Activated T-helper 1 cell treated with anti-CD3 and anti-CD28 coated beads, Interleukin-12 subunit alpha, Interleukin-12 subunit beta, Interleukin-2, Interleukin-4 antibody, amounts not matched to agents 30 ng/mL and 10 ng/mL and 1 ng/mL, durations not matched to agents 14 hours and 24 hours and 36 hours (primary cell): ENCODE results near the gene ZP3. TPM values are rescaled to one million over a fixed set of nuclear protein-coding genes. Genes with fewer than 3 reads are reported as not detected.
"Not testable (repeated sequence)": the region's sequence is repeated elsewhere in the genome, so short reads cannot be mapped to it uniquely, and the experiment has no call there.

Source experiments
- DNase-seq: peaks from one replicate; pipeline ENCODE4 v3.0.0; 2021; ENCODE audit warnings: low spot score
- H3K27ac Mint-ChIP-seq: one replicate; pipeline ENCODE4 v1.8.0; 2021; ENCODE audit warnings: mild to moderate bottlenecking, mixed read lengths
- H3K27me3 Mint-ChIP-seq: one replicate; pipeline ENCODE4 v1.8.0; 2022; ENCODE audit warnings: mild to moderate bottlenecking, moderate library complexity, mixed read lengths; ENCODE audit not compliant: insufficient read depth
- H3K36me3 Mint-ChIP-seq: one replicate; pipeline ENCODE4 v1.8.0; 2021; ENCODE audit warnings: low read depth, mixed read lengths
- H3K4me1 Mint-ChIP-seq: one replicate; pipeline ENCODE4 v1.8.0; 2021; ENCODE audit warnings: low read depth, mixed read lengths
- H3K4me3 Mint-ChIP-seq: one replicate; pipeline ENCODE4 v1.8.0; 2021; ENCODE audit warnings: mild to moderate bottlenecking, moderate library complexity, mixed read lengths
- H3K9me3 Mint-ChIP-seq: one replicate; pipeline ENCODE4 v1.8.0; 2021; ENCODE audit warnings: mixed read lengths
- intact Hi-C: fragments of 100-400 bp; cut with micrococcal nuclease; formaldehyde crosslinking; loops from one replicate; pipeline ENCODE4 v1.15.1; 2024
- total RNA-seq: library from RNA; stranded (reverse); gene quantifications from 2 replicates; pipeline ENCODE4 v1.2.3, GENCODE V29; 2022

Gene ZP3
- total RNA-seq, 1 donor from 2014 or later, result 4.0 TPM

GRCh38 chr7:76412249-76412648 is 12.5 kb upstream of the ZP3 start:
- H3K27me3 Mint-ChIP-seq, result peaks cover 4% of the 10 kb centered on the region
- no peaks in the 10 kb centered on the region for H3K36me3 Mint-ChIP-seq
- no peaks in the 10 kb centered on the region for H3K9me3 Mint-ChIP-seq
- H3K27ac Mint-ChIP-seq, result no peak overlapping the region
- intact Hi-C loops, result no loop called here
- H3K4me3 Mint-ChIP-seq, result no peak overlapping the region
- H3K4me1 Mint-ChIP-seq, result no peaks in the 10 kb centered on the region
- DNase-seq, result no peak

DNA sequence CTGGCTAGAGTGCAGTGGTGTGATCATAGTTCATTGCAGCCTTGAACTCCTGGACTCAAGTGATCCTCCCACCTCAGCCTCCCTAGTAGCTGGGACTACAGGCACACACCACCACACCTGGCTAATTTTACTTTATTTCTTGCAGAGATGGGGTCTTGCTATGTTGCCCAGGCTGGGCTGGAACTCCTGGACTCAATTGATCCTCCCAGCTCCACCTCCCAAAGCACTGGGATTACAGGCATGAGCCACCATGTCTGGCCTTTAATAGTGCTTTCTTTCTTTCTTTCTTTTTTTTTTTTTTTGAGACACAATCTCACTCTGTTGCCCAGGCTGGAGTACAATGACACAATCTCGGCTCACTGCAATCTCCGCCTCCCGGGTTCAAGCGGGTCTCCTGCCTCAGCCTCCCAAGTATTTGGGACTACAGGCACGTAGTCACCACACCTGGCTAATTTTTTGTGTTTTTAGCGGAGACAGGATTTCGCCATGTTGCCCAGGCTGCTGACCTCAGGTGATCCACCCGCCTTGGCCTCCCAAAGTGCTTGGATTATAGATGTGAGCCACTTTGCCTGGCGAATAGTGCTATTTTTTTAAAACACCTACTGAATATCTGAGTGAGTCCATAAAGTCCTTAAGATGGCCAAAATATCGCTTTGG is 7.0 kb upstream of the ZP3 start:
- DNase-seq, H3K36me3 Mint-ChIP-seq, H3K4me3 Mint-ChIP-seq, H3K27ac Mint-ChIP-seq, H3K4me1 Mint-ChIP-seq, H3K9me3 Mint-ChIP-seq, intact Hi-C loops: not testable (repeated sequence)
- peaks cover 18% of the 10 kb centered on the region for H3K27me3 Mint-ChIP-seq

GRCh38 chr7:76421097-76421496 is 3.7 kb upstream of the ZP3 start:
- DNase-seq, H3K4me3 Mint-ChIP-seq, H3K27ac Mint-ChIP-seq, H3K36me3 Mint-ChIP-seq, intact Hi-C loops, H3K9me3 Mint-ChIP-seq: not testable (repeated sequence)
- H3K4me1 Mint-ChIP-seq, result peaks cover 26% of the 10 kb centered on the region
- H3K27me3 Mint-ChIP-seq, result peaks cover 23% of the 10 kb centered on the region

DNA sequence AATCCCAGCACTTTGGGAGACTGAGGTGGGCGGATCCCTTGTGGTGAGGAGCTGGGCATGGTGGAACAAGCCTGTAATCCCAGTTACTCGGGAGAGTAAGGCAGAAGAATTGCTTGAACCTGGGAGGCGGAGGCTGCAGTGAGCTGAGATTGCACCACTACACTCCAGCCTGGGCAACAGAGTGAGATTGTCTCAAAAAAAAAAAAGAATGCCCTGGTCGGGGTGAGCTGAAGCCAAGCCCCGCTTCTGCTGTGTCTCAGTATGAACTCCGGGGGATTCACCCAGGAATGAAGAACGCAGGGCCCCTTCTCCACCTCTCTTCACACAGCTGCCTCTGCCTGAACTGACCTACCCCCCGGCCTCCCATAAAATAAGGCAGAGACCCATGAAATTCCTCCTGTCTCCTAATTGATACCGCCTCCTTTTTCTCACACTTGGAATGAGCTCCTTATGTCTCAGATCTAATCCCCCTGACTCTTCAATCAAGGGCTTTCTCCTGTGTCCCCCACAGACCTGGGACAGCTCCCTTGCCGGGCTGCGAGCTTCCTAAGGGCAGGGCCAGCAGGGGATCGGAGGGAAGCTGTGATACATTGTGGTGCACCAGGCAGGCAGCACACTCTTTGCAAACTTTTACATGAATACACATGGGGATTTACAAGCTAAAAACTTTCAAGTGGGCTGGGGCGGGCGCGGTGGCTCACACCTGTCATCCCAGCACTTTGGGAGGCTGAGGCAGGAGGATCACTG is 911 bp upstream of the ZP3 start:
- H3K36me3 Mint-ChIP-seq, result no peaks in the 10 kb centered on the region

GRCh38 chr7:76425156-76425555 is 406 bp downstream of the ZP3 start:
- intact Hi-C loops, result no loop called here
- no peak for DNase-seq

More for the DNA sequence above, 911 bp upstream of the ZP3 start:
- peaks cover 26% of the 10 kb centered on the region for H3K4me1 Mint-ChIP-seq
- no peaks in the 10 kb centered on the region for H3K9me3 Mint-ChIP-seq
- peak overlapping the region; percentile 27 for H3K27ac Mint-ChIP-seq
- H3K27me3 Mint-ChIP-seq, result peaks cover 23% of the 10 kb centered on the region
- no peak overlapping the region for H3K4me3 Mint-ChIP-seq
- intact Hi-C loops, result no loop called here
- no peak for DNase-seq

GRCh38 chr7:76425558-76425957 is 808 bp downstream of the ZP3 start:
- H3K36me3 Mint-ChIP-seq, H3K4me3 Mint-ChIP-seq, H3K27ac Mint-ChIP-seq, intact Hi-C loops, DNase-seq, H3K9me3 Mint-ChIP-seq: not testable (repeated sequence)
- H3K27me3 Mint-ChIP-seq, result peaks cover 11% of the 10 kb centered on the region
- peaks cover 20% of the 10 kb centered on the region for H3K4me1 Mint-ChIP-seq

More at GRCh38 chr7:76425156-76425555, 406 bp downstream of the ZP3 start:
- Mint-ChIP-seq H3K36me3 (no peaks in the 10 kb centered on the region), H3K27me3 (peaks cover 14% of the 10 kb centered on the region), H3K27ac (no peak overlapping the region), H3K4me3 (no peak overlapping the region), H3K4me1 (peaks cover 20% of the 10 kb centered on the region), H3K9me3 (no peaks in the 10 kb centered on the region)

DNA sequence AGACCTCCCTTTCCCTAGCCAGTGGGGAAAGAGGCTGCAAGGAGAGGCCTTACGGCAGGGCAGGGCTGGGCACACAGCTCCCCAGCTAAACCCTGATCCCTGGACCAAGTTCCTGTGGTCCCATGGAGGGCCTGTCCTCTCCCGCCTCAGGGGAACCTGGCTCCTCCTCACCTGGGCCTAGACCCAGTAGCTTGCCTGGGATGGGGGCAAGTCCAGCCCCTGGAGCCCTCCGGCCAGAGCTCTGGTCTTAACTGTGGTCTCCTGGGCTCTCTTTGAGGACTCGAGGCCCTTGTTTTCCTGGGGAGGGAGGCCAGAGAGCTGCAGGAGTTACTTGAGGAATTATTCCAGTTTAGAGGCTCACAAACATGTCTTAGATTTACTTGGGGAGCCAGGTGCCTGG is 1.5 kb downstream of the ZP3 start:
- intact Hi-C loops, result no loop called here
- no peaks in the 10 kb centered on the region for H3K36me3 Mint-ChIP-seq
- peaks cover 11% of the 10 kb centered on the region for H3K27me3 Mint-ChIP-seq
- H3K4me1 Mint-ChIP-seq, result peaks cover 20% of the 10 kb centered on the region
- DNase-seq, result no peak
- H3K4me3 Mint-ChIP-seq, result no peak overlapping the region
- no peaks in the 10 kb centered on the region for H3K9me3 Mint-ChIP-seq
- no peak overlapping the region for H3K27ac Mint-ChIP-seq

DNA sequence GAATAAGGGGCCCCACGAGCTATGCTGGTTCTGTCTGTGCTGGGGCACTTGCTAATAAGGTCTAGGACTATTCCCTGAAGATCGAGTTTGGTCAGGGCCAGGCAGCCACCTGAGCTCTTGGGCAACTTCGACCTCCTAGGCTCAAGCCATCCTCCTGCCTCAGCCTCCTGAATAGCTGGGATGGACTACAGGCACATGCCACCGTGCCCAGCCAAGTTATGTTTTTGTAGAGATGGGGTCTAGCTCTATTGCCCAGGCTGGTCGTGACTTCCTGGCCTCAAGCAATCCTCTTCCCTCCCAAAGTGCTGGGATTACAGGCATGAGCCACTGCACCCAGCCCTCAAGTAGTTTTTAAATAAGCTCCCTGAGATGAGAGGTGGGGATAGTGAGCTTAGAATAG is 2.9 kb downstream of the ZP3 start:
- H3K27me3 Mint-ChIP-seq, result peaks cover 7% of the 10 kb centered on the region
- no peak overlapping the region for H3K27ac Mint-ChIP-seq
- H3K4me1 Mint-ChIP-seq, result peaks cover 20% of the 10 kb centered on the region
- no peak for DNase-seq
- H3K4me3 Mint-ChIP-seq, result no peak overlapping the region
- no peaks in the 10 kb centered on the region for H3K9me3 Mint-ChIP-seq
- intact Hi-C loops, result no loop called here
- H3K36me3 Mint-ChIP-seq, result no peaks in the 10 kb centered on the region

GRCh38 chr7:76428149-76428823 is 3.5 kb downstream of the ZP3 start:
- intact Hi-C loops, result no loop called here
- H3K9me3 Mint-ChIP-seq, result no peaks in the 10 kb centered on the region
- H3K4me1 Mint-ChIP-seq, result peaks cover 20% of the 10 kb centered on the region
- no peak overlapping the region for H3K4me3 Mint-ChIP-seq
- H3K27me3 Mint-ChIP-seq, result peaks cover 3% of the 10 kb centered on the region
- DNase-seq, result no peak
- H3K27ac Mint-ChIP-seq, result no peak overlapping the region
- no peaks in the 10 kb centered on the region for H3K36me3 Mint-ChIP-seq

DNA sequence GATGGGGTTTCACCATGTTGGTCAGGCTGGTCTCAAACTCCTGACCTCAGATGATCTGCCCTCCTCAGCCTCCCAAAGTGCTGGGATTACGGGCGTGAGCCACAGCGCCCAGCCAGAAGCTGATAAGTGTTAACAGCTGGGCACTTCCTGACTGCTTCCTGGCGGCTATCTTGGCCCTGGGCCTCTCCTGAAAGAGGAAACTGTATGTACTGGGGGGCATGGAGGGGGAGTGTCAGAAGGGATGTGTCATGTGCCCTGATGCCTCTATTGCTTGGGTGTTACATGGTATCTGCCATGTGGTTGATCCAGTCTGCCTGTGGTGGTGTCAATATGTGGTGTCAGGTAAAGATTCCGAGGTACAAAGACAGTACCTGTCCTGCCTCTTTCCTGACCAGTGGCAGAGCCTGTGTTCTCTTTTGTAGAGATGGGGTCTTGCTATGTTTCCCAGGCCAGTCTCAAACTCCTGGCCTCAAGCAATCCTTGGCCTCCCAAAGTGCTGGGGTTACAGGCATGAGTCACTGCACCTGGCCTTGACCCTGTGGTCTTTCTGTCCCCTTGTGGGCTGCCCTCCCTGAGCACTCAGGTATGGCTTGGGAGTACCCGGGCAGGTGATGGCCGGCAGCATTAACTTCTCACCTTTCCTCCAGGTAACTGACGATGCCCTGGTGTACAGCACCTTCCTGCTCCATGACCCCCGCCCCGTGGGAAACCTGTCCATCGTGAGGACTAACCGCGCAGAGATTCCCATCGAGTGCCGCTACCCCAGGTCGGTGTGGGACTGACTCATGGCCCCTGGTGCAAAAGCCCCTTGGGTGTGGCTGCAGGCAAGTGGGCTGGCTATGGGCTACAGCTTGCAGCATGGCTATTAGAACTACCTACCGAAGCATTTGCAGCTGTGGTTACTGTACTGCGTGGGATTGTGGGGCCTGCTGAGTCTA is 4.4 kb downstream of the ZP3 start:
- Mint-ChIP-seq H3K4me1 (peaks cover 13% of the 10 kb centered on the region), H3K4me3 (no peak overlapping the region), H3K36me3 (no peaks in the 10 kb centered on the region), H3K9me3 (no peaks in the 10 kb centered on the region), H3K27me3 (no peaks in the 10 kb centered on the region), H3K27ac (no peak overlapping the region)
- intact Hi-C loops, result no loop called here
- no peak for DNase-seq

DNA sequence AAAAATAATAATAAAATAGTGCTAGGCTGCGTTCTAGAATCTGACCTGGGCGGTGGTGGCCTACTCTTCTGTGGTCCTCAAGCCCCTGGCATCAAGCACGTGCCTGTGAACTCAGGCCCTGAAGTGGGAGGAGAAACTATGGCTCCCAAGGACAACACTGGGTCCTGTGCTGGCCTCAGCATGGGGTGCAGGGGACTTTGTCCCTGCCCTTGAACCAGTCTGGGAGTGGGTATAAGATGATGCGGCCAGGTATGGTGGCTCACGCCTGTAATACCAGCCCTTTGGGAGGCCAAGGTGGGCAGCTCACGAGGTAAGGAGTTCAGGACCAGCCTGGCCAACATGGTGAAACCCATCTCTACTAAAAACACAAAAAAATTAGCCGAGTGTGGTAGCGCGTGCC is 5.5 kb downstream of the ZP3 start:
- no peaks in the 10 kb centered on the region for H3K36me3 Mint-ChIP-seq
- no peaks in the 10 kb centered on the region for H3K27me3 Mint-ChIP-seq
- no peaks in the 10 kb centered on the region for H3K9me3 Mint-ChIP-seq
- intact Hi-C loops, result no loop called here
- H3K4me3 Mint-ChIP-seq, result no peak overlapping the region
- H3K27ac Mint-ChIP-seq, result no peak overlapping the region
- DNase-seq, result no peak
- H3K4me1 Mint-ChIP-seq, result peaks cover 2% of the 10 kb centered on the region

DNA sequence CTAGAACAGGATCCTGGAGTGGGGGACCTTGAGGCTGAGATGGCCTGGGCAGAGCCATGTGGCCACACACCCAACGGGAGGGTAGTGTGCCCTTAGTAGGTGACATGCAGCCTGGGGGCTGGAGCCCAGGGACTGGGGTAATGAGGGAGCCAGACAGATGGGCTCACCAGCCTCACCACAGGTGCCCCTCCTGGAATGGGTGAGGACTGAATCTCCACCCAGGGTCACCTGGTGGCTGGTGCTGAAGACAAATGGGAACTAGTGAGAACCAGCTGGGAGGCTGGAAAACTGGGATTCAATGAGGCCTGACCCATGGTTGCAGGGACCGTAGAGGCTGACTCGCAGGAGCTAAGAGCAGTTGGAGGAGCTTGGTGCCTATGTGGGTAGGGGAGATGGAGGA is 6.1 kb downstream of the ZP3 start:
- Mint-ChIP-seq H3K27me3 (no peaks in the 10 kb centered on the region), H3K4me3 (no peak overlapping the region), H3K27ac (no peak overlapping the region), H3K4me1 (no peaks in the 10 kb centered on the region), H3K9me3 (no peaks in the 10 kb centered on the region), H3K36me3 (no peaks in the 10 kb centered on the region)
- DNase-seq, result no peak
- intact Hi-C loops, result no loop called here
